GM19193 (cell line): Measurements from ENCODE around the gene ZNF598.
A peak's percentile ranks its signal among the peaks of the same experiment; 100 is the strongest.

ENCODE experiments used
- POLR2A ChIP-seq: IDR thresholded peaks from 4 replicates; pipeline ENCODE4 v1.6.1; 2011; ENCODE audit not compliant: insufficient read depth, insufficient read length; ENCODE audit errors: extremely low read depth

The ZNF598 gene

GRCh38 chr16:1973461-1974156 is 36.0 kb downstream of the ZNF598 start:
- no peak for TF ChIP-seq POLR2A

- no peak for TF ChIP-seq POLR2A
These were observed 37.1 kb downstream of the ZNF598 start for GRCh38 chr16:1972490-1972877.

GRCh38 chr16:1971796-1972489 is 37.7 kb downstream of the ZNF598 start, which contains the start of gene TBL3:
Gene TBL3 (plus strand): TSS chr16:1972053. CDS start chr16:1972165, 112 bp downstream.
- peak; percentile 96 for TF ChIP-seq POLR2A

GRCh38 chr16:1968146-1968953 is 41.3 kb downstream of the ZNF598 start:
- no peak for TF ChIP-seq POLR2A

- TF ChIP-seq POLR2A = no peak
These were observed 43.2 kb downstream of the ZNF598 start, which contains the start of gene RNF151 for GRCh38 chr16:1966460-1966859. Gene RNF151 (plus strand): TSS chr16:1966856. CDS start chr16:1966882, 26 bp downstream.

- TF ChIP-seq POLR2A = no peak
These were observed 44.1 kb downstream of the ZNF598 start for GRCh38 chr16:1965396-1966001.

- TF ChIP-seq POLR2A = peak; percentile 100
These were observed 44.9 kb downstream of the ZNF598 start, which contains the start of gene RPS2 for GRCh38 chr16:1964506-1965395. Gene RPS2 (minus strand): TSS chr16:1964826. CDS start chr16:1964625, 201 bp downstream.

- TF ChIP-seq POLR2A = no peak
These were observed 45.7 kb downstream of the ZNF598 start for GRCh38 chr16:1963806-1964505.

- peak; percentile 35 for TF ChIP-seq POLR2A
These were observed 47.2 kb downstream of the ZNF598 start for GRCh38 chr16:1962161-1963153.

- no peak for TF ChIP-seq POLR2A
These were observed 48.0 kb downstream of the ZNF598 start for GRCh38 chr16:1961651-1962067.

- peak; percentile 74 for TF ChIP-seq POLR2A
These were observed 48.7 kb downstream of the ZNF598 start for GRCh38 chr16:1960665-1961630.
